ENCODE data around the gene NTMT1.

Gene NTMT1

GRCh38 chr9:129604766-129605163, 21.2 kb upstream of the NTMT1 start:
- no peak overlapping the region for H4K8ac ChIP-seq (ENCODE audit: low read depth, low read length)
- peak overlapping the region; percentile 27 for H2BK120ac ChIP-seq (ENCODE audit: insufficient read depth, low read length, poor library complexity)
- no peak overlapping the region for H3K14ac ChIP-seq (ENCODE audit: low read length)
- H4K91ac ChIP-seq (ENCODE audit: low read depth, low read length): peak overlapping the region; percentile 89
- no peak for DNase-seq
- peaks cover 4% of the 10 kb centered on the region for H3K79me2 ChIP-seq (ENCODE audit: control insufficient read depth, insufficient read depth, low read length, poor library complexity)
- no peak overlapping the region for H3K4me3 ChIP-seq (ENCODE audit: low read depth, low read length)
- no peak overlapping the region for H2AFZ ChIP-seq (ENCODE audit: insufficient read depth, low read length, poor library complexity)
- no peak overlapping the region for H4K12ac ChIP-seq (ENCODE audit: low read depth, low read length)
- peak overlapping the region; percentile 67 for H2AK5ac ChIP-seq (ENCODE audit: low read length)
- no peak overlapping the region for H3K23ac ChIP-seq (ENCODE audit: low read length)
- no peak overlapping the region for H3K27ac ChIP-seq (ENCODE audit: low read depth, low read length)
- H2BK5ac ChIP-seq (ENCODE audit: low read depth, low read length, poor library complexity): no peak overlapping the region
- no peak overlapping the region for H3K9ac ChIP-seq (ENCODE audit: low read length)
- no peaks in the 10 kb centered on the region for H3K36me3 ChIP-seq (ENCODE audit: control insufficient read depth in 1 of 2, insufficient read depth in 2 of 2, low read length in 2 of 2)
- H3K4me1 ChIP-seq (ENCODE audit: control insufficient read depth in 1 of 2, insufficient read depth in 2 of 2, low read length in 2 of 2): peaks cover 16% of the 10 kb centered on the region in 2 experiments
- H3K4me2 ChIP-seq (ENCODE audit: low read length): no peak overlapping the region
- H2BK12ac ChIP-seq (ENCODE audit: low read length): peak overlapping the region; percentile 88
- WGBS (ENCODE audit: extremely low coverage, insufficient coverage, insufficient read length): no CpG with 5 or more reads among the region's 8 CpGs
- H3K18ac ChIP-seq (ENCODE audit: low read length): no peak overlapping the region
- H3K27me3 ChIP-seq (ENCODE audit: insufficient read depth, low read length): no peaks in the 10 kb centered on the region
- peaks cover 4% of the 10 kb centered on the region for H3K9me3 ChIP-seq (ENCODE audit: insufficient read depth, low read depth, low read length)
- H3K4ac ChIP-seq (ENCODE audit: low read depth, low read length): no peak overlapping the region
- peaks cover 23% of the 10 kb centered on the region for H3K79me1 ChIP-seq (ENCODE audit: low read length)

GRCh38 chr9:129606161-129607026, 19.6 kb upstream of the NTMT1 start:
- Histone ChIP-seq H3K18ac (ENCODE audit: low read length) (peak overlapping the region; percentile 82), H3K9me3 (ENCODE audit: insufficient read depth, low read depth, low read length) (peaks cover 4% of the 10 kb centered on the region), H3K27me3 (ENCODE audit: insufficient read depth, low read length) (no peaks in the 10 kb centered on the region), H2BK120ac (ENCODE audit: insufficient read depth, low read length, poor library complexity) (peak overlapping the region; percentile 77), H3K27ac (ENCODE audit: low read depth, low read length) (no peak overlapping the region), H2BK12ac (ENCODE audit: low read length) (peak overlapping the region; percentile 98), H3K4me3 (ENCODE audit: low read depth, low read length) (no peak overlapping the region), H2AFZ (ENCODE audit: insufficient read depth, low read length, poor library complexity) (no peak overlapping the region), H3K23ac (ENCODE audit: low read length) (no peak overlapping the region), H3K4ac (ENCODE audit: low read depth, low read length) (peak overlapping the region; percentile 37), H2BK5ac (ENCODE audit: low read depth, low read length, poor library complexity) (peak overlapping the region; percentile 24), H4K91ac (ENCODE audit: low read depth, low read length) (peak overlapping the region; percentile 89), H3K36me3 (ENCODE audit: control insufficient read depth in 1 of 2, insufficient read depth in 2 of 2, low read length in 2 of 2) (no peaks in the 10 kb centered on the region), H4K8ac (ENCODE audit: low read depth, low read length) (peak overlapping the region; percentile 59), H3K4me2 (ENCODE audit: low read length) (no peak overlapping the region), H3K9ac (ENCODE audit: low read length) (no peak overlapping the region), H3K79me1 (ENCODE audit: low read length) (peaks cover 35% of the 10 kb centered on the region), H4K12ac (ENCODE audit: low read depth, low read length) (peak overlapping the region; percentile 40), H3K79me2 (ENCODE audit: control insufficient read depth, insufficient read depth, low read length, poor library complexity) (peaks cover 11% of the 10 kb centered on the region), H3K4me1 (ENCODE audit: control insufficient read depth in 1 of 2, insufficient read depth in 2 of 2, low read length in 2 of 2) (peaks cover 22 to 24% of the 10 kb centered on the region in 2 experiments), H3K14ac (ENCODE audit: low read length) (peak overlapping the region; percentile 82), H2AK5ac (ENCODE audit: low read length) (peak overlapping the region; percentile 94)
- no peak for DNase-seq
- no CpG with 5 or more reads among the region's 15 CpGs for WGBS (ENCODE audit: extremely low coverage, insufficient coverage, insufficient read length)

- Histone ChIP-seq H3K4me2 (ENCODE audit: low read length) (no peak overlapping the region), H3K4me3 (ENCODE audit: low read depth, low read length) (no peak overlapping the region), H3K79me1 (ENCODE audit: low read length) (peaks cover 34% of the 10 kb centered on the region), H3K18ac (ENCODE audit: low read length) (peak overlapping the region; percentile 82), H2AK5ac (ENCODE audit: low read length) (peak overlapping the region; percentile 94), H3K27me3 (ENCODE audit: insufficient read depth, low read length) (no peaks in the 10 kb centered on the region), H3K14ac (ENCODE audit: low read length) (peak overlapping the region; percentile 82), H3K27ac (ENCODE audit: low read depth, low read length) (peak overlapping the region; percentile 21), H2BK12ac (ENCODE audit: low read length) (peak overlapping the region; percentile 98), H4K8ac (ENCODE audit: low read depth, low read length) (peak overlapping the region; percentile 59), H3K9me3 (ENCODE audit: insufficient read depth, low read depth, low read length) (peaks cover 4% of the 10 kb centered on the region), H3K4ac (ENCODE audit: low read depth, low read length) (peak overlapping the region; percentile 37), H3K9ac (ENCODE audit: low read length) (no peak overlapping the region), H3K79me2 (ENCODE audit: control insufficient read depth, insufficient read depth, low read length, poor library complexity) (peaks cover 11% of the 10 kb centered on the region), H3K36me3 (ENCODE audit: control insufficient read depth in 1 of 2, insufficient read depth in 2 of 2, low read length in 2 of 2) (no peaks in the 10 kb centered on the region), H4K12ac (ENCODE audit: low read depth, low read length) (peak overlapping the region; percentile 40), H2AFZ (ENCODE audit: insufficient read depth, low read length, poor library complexity) (no peak overlapping the region), H4K91ac (ENCODE audit: low read depth, low read length) (peak overlapping the region; percentile 89), H3K23ac (ENCODE audit: low read length) (no peak overlapping the region), H3K4me1 (ENCODE audit: control insufficient read depth in 1 of 2, insufficient read depth in 2 of 2, low read length in 2 of 2) (peaks cover 22 to 24% of the 10 kb centered on the region in 2 experiments), H2BK120ac (ENCODE audit: insufficient read depth, low read length, poor library complexity) (peak overlapping the region; percentile 77), H2BK5ac (ENCODE audit: low read depth, low read length, poor library complexity) (peak overlapping the region; percentile 24)
- no peak for DNase-seq
- no CpG with 5 or more reads among the region's 6 CpGs for WGBS (ENCODE audit: extremely low coverage, insufficient coverage, insufficient read length)
These were observed 19.0 kb upstream of the NTMT1 start for GRCh38 chr9:129607027-129607387.

GRCh38 chr9:129608561-129609481, 17.1 kb upstream of the NTMT1 start:
- peak overlapping the region; percentile 85 for H2BK12ac ChIP-seq (ENCODE audit: low read length)
- WGBS (ENCODE audit: extremely low coverage, insufficient coverage, insufficient read length): no CpG with 5 or more reads among the region's 27 CpGs
- H3K27me3 ChIP-seq (ENCODE audit: insufficient read depth, low read length): no peaks in the 10 kb centered on the region
- DNase-seq: peak in 1 of 2 donors; percentile 26
- no peak overlapping the region for H2AFZ ChIP-seq (ENCODE audit: insufficient read depth, low read length, poor library complexity)
- H3K23ac ChIP-seq (ENCODE audit: low read length): no peak overlapping the region
- peak overlapping the region; percentile 36 for H3K14ac ChIP-seq (ENCODE audit: low read length)
- peak overlapping the region; percentile 27 for H3K4ac ChIP-seq (ENCODE audit: low read depth, low read length)
- H4K12ac ChIP-seq (ENCODE audit: low read depth, low read length): no peak overlapping the region
- H4K91ac ChIP-seq (ENCODE audit: low read depth, low read length): peak overlapping the region; percentile 54
- H3K18ac ChIP-seq (ENCODE audit: low read length): peak overlapping the region; percentile 31
- peak overlapping the region; percentile 44 for H2AK5ac ChIP-seq (ENCODE audit: low read length)
- peaks cover 11% of the 10 kb centered on the region for H3K79me2 ChIP-seq (ENCODE audit: control insufficient read depth, insufficient read depth, low read length, poor library complexity)
- no peaks in the 10 kb centered on the region for H3K36me3 ChIP-seq (ENCODE audit: control insufficient read depth in 1 of 2, insufficient read depth in 2 of 2, low read length in 2 of 2)
- H2BK120ac ChIP-seq (ENCODE audit: insufficient read depth, low read length, poor library complexity): peak overlapping the region; percentile 62
- H3K27ac ChIP-seq (ENCODE audit: low read depth, low read length): no peak overlapping the region
- peaks cover 32% of the 10 kb centered on the region for H3K79me1 ChIP-seq (ENCODE audit: low read length)
- no peak overlapping the region for H3K4me3 ChIP-seq (ENCODE audit: low read depth, low read length)
- H3K9ac ChIP-seq (ENCODE audit: low read length): no peak overlapping the region
- H3K4me2 ChIP-seq (ENCODE audit: low read length): no peak overlapping the region
- peak overlapping the region; percentile 15 for H4K8ac ChIP-seq (ENCODE audit: low read depth, low read length)
- peaks cover 17 to 21% of the 10 kb centered on the region in 2 experiments for H3K4me1 ChIP-seq (ENCODE audit: control insufficient read depth in 1 of 2, insufficient read depth in 2 of 2, low read length in 2 of 2)
- peak overlapping the region; percentile 13 for H2BK5ac ChIP-seq (ENCODE audit: low read depth, low read length, poor library complexity)
- H3K9me3 ChIP-seq (ENCODE audit: insufficient read depth, low read depth, low read length): peaks cover 4% of the 10 kb centered on the region
